NCI-H524 (cell line): Measurements from ENCODE around the gene CAPN14.

Experiments
- DNase-seq, 2 experiments: peaks; one replicate each; lab custom pipeline; 2025; lab: John Stamatoyannopoulos, UW

The CAPN14 gene, protein sequence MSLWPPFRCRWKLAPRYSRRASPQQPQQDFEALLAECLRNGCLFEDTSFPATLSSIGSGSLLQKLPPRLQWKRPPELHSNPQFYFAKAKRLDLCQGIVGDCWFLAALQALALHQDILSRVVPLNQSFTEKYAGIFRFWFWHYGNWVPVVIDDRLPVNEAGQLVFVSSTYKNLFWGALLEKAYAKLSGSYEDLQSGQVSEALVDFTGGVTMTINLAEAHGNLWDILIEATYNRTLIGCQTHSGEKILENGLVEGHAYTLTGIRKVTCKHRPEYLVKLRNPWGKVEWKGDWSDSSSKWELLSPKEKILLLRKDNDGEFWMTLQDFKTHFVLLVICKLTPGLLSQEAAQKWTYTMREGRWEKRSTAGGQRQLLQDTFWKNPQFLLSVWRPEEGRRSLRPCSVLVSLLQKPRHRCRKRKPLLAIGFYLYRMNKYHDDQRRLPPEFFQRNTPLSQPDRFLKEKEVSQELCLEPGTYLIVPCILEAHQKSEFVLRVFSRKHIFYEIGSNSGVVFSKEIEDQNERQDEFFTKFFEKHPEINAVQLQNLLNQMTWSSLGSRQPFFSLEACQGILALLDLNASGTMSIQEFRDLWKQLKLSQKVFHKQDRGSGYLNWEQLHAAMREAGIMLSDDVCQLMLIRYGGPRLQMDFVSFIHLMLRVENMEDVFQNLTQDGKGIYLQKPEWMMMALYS

DNA sequence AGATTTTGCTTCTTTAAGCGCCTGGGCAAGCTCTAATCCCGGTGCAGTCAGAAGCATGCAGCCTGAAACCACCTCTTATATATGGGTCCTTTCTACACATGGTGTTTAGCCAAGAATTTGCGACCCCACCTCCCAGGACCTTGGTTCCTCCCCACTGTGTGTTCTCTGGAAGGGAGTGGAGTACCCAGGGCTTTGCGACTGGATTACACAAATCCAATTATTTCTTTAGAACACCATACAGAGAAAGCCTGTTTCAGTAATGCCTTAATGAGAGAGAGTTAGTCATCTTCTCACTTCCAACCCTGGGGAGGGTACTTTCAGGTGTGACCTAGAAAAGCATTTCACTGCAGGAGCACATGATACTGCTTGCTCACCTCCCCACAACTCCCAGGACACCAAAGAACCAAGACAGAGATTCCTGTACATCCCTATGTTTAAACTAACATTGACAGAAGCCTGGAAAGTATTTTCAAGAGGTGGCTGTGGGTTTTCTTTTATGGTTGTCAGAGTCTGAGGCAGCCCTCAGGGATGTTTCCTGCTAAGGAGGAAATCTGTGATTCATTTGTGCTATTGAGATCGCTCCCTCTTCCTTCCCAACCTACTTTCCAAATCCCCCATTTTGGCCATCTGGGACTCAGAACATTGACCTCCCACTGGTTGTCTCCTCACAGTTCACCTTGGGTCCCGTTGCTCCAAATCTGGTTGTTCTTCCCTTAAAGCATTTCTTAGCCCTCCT, at the start of gene CAPN14:
CAPN14 (minus strand) TSS at position 51 of the 736 bp plus-strand sequence. CDS start 12,068 bp downstream, outside the sequence.
- no peak for DNase-seq

DNA sequence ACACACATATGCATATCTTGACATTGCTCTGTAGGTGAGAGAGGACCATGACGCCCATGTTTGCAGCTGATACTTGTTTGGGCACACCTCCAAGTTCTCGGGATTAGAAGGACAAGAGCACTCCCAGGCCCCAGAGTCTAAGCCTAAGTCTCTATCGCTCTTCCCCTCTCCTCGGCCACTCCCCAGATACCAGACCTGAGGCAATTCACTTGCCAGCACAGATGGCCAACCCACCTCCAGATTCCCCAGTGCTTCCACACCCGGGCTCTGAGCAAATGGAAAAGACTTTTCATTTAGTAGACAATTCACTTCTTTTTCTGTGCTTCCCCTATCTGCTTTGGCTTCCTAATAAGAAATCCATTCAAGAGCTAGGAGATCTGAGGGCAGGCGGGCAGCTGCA, 49.5 kb upstream of the CAPN14 start:
- DNase-seq, result peak; percentile 93 to 95

DNA sequence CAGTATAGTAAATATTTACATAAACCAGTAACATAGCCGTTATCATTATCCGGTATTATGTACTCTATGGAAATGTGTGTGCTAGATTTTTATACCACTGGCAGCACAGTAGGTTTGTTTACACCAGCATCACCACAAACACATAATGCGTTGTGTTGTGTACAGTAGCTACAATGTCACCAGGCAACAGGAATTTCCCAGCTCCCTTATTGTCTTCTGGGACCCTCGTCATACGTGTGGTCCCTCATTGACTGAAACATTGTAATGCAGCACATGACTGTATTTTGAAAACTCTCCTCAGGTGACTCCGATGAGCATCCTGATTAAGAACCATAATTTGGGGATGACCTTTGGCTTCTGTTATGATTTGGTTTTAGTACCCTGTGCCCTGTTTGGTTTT, 47.9 kb upstream of the CAPN14 start:
- no peak for DNase-seq

DNA sequence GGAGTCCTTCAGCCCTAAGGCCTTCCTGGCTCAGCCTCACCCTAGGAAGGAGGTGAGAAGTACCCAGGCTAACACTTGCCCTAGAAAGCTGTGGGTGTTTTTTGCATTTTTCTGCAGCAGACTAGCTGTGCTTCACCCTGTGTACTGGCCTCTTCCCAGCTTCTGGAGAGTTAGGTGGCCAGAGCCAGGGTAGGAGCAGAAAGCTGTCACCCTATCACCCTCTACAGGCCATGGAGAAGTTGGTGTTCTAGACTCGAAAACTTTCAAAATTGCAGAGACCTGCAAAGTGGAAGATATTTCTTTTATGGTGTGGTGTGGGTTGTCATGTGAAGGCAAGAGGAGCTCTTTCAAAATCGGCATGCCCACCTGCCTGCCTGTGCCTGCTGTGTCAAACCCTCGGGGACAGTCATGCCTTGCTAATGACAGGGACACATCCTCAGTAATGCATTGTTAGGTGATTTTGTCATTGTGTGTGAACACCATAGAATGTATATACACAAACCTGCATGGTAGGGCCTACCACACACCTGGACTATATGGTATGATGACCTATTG, 46.4 kb upstream of the CAPN14 start:
- DNase-seq, result no peak

DNA sequence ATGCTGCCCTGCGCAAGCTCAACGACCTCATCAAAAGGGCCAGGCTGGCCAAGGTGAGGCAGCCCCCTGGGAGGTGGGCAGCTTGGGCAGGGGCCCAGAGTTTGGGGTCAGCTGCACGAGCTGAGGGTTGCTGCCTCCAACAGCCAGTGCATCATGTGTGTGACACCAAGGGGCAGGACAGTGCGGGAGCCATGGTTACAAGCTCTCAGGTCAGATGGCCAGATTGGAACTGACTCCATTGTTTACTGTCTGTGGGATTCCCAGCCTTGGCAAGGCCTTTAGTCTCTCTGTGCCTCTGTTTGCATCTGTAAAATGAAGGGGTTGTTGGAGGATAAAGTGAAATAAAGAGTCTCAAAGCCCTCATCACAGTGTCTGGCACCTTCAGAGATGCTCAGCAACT, 43.6 kb upstream of the CAPN14 start:
- no peak for DNase-seq

DNA sequence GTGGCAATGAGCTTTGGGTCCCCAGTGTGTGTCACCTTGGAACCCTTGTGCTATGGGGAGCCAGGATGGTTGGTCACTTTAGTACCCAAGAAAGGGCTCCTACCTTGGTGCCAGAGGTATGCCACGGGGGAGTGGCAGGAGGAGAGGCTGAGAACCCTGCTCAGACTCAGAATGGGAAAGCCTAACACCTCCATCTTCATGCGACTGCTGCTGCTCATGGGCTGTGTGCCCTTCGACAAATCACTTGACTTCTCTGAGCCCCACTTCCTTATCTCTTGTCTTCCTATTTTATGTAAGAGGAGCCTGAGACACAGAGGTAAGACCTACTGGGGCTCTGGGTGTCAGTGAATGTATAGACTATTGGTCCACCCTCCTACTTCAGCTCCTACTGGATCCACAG, 41.8 kb upstream of the CAPN14 start:
- no peak for DNase-seq

DNA sequence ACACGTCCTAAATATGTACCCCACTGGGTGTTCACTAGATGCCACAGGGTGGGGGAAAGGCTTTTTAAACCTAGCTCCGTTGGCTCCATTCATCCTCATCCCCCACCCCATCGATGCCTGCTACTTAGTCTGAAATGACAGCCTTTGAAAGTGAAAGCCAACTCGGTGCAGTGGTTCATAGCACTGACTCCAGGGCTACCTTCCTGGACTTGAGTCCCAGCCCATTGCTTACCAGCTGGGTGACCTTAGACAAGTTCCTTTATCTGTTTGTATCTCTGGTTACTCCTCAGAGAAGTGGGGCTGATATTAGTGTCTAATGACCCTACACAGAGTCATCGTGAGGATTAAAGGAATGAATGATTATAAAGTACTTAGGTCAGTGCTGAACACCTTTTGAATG, 41.0 kb upstream of the CAPN14 start:
- DNase-seq, result no peak

DNA sequence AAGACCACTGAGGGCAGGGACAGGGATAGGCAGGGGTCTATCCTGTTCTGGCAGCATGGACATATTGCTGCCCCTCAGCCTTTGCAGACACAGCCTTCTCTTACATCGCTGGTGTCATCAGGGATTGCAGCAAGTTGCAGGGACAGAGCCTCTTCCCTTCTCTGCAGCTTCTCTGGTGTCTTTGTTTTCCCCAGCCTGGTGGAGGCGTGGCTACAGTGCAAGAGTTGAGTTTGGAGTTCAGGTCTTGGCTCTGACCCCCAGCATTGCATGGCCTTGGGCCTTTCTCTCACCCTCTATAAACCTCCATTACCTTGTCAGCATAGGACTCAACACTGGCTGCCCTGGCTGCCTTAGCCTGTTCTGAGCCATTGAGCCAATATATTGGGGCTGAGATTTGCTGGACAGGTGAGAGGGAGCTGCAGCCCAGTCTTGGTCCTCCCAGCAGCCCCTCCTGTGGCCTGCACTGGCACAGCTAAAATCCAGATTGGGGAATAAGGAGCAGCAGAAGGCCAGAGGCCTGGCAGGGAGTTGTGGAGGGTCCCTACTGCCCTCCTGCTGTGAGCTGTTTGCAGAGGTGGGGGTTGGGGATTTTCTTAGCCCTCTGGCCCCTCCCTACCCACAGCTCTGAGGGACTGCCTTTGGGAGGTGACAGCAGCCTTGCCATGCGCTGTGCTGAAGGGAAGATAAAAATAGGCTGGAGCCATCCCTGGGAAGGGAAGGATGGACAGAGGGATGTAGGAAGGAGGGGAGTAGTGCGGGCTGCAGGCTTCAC, 39.5 kb upstream of the CAPN14 start:
- DNase-seq, result peak in 1 of 2 experiments; percentile 38

DNA sequence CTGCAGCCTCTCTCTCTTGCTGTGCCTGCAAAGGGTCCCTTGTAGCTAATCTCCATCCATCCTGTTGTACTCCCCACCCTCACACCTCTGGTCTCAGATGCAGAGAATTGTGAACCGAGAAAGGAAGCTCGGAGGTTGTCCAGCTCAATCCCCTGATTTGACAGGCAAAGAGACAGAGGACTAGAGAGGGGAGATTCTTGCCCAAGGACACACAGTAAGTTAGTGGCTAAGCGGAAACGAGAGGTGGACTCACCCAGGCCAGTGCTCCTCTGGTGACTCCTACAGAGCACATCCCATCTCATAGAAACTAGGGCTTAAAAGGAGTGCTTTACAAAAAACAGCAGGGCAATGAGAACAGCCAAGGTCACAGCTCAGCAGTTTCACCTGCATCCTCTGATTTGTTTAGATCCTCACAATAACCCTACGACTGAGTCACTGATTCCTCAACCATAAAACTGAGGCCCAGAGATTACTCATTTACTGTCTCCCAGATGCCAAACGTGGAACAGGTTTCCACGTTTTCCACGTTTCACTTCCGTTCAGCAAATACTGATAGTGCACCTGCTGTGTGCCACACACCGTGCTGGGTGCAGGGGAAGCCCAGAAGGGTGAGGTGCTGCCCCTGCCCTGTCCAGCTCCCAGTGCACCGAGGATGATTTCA, 38.7 kb upstream of the CAPN14 start:
- no peak for DNase-seq

DNA sequence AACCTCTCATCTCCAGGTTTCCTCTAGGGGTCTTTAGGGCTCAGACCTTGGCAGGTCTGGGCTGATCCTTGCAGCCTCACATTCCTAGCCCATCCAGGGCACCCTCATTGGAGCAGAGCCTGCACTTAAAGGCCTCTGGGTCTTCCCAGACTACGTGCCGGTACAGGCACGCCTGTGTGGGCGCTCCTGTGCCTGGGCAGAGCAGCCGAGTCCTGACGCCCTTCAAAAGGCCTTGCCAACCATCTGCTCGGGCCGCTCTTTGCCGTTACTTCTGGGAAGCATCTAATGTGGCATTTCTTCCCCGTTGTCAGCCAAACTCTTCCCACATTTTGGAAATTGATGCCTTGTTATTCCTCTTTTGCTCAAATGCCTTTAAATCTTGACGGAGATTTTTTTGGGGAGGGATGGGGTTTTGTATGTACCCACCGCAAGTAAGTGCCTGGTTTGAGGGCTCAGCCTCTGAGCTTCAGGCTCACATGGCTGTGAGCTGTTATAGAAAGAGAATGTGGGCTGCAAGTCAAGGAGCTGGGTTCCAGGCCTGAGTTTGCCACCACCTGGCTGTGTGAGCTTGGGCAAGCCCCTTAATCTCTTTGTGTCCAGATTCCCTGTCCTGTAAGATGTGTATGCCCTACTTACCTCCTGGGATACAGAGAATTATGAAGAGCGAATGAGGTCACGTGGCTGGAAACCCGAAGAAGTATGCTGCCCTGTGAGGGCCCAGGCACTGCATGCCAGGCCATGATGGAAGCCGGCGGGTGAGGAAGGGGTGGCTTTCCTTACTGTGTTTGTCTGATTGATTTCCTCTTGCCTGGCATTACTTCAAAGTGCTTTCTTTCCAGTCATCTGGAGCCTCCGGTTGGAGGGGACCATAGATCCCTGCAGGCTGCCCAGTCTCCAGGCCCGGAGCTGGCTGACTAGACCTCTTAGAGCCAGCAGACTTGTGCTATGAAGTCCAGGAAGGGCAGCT, 37.2 kb upstream of the CAPN14 start:
- DNase-seq, result no peak

DNA sequence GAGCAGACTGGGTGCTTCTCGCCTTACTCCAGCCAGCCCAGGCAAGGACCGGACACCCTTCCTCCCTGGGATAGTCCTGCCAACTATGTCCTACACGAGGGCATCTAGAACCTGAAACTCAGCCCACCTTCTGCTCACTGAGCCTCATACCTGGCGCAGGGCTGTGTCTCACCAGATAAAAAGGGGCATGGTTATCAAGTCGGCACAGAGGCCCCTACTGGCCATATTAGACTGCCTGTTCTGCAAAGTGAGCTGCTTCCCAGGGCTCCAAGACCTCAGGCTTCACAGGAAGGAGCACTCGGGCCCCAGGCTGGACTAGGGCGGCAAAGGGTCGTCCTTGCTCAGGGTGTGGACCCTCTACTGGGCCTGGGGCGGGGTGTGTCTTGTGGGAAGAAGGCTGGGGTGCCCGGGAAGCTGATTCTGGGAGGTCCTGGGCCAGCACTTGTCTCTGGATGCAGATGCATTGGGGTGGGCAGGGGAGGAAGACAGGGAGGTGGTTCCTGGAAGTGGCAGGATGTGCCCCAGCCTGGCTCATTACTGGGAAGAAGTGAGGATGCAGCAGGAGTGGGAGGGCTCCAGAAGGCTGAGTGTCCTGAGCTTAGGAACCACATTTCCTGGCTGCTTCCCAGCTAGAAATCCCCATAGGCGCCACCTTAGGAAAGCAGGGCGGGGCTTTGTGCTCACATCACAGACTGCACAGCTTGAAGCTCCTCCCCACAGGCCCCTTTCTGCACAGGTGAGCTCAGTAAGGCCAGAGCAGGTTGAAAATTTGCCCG, 36.2 kb upstream of the CAPN14 start:
- no peak for DNase-seq

DNA sequence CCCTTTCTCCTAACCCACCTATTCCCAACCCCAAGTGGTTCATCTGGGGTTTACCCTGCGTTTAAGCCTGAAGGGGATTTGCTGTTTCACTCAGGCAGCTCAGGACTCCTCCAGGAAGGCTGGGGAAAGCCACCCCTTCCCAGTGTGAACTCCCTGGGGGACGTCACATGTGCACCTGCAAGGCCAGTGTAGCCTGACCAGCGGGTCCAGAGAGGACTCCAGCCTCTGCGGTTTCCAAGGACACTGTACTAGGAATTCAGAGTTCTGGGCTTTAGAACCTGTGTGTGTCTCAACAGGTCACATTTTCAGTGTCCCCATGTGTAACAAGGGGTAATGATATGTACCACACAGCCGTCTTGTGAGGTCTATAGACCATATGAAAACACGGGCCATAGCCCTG, 34.5 kb upstream of the CAPN14 start:
- no peak for DNase-seq

DNA sequence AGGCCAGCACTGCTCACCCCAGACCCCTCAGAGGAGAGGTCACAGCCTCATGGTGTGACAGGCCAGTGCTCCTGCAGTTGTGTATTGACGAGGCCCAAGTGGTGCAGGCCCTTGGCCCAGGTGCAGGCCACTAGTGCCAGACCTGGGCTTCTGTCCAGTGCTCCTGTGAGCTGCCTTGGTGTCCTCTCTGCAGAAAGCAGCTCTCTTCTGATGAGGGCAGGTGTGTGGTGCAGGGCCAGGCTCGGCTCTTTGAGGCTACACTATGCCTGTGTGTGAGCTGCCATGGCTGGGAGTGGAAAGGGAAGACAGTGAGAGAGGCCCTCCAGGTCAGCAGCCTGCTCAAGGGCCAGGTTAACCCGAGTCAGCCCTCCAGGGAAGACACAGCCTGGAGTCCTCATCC, 33.7 kb upstream of the CAPN14 start:
- DNase-seq, result no peak

DNA sequence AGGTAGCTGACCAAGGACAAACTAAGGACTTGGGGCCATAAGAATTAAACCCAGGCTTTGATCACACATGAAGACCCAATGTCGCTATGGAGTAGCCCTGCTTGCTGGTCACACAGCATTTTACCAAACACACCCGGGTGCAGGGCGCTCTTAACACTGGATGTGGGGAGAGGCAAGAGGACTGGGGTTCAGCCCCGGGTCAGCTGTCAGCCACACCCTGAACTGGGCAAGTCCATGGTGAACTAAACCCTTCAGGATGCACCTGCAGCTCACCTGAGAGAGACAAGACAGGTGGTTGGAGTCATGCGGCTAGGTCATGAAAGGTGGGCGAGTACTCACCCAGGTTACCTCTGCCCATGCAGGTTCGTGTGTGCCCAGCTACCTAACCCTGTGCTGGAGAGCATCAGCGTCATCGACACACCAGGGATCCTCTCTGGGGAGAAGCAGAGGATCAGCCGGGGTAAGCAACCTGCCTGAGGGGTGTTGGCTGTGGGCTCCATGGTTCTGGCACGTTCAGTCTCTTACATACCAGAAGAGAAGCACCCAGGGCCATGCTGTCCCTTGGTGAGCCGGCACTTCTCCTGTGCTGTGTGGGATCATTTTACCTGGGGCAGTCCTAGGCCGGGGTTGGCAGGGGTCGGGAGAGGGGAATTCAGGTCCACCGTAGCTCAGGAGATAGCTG, 31.8 kb upstream of the CAPN14 start:
- no peak for DNase-seq

DNA sequence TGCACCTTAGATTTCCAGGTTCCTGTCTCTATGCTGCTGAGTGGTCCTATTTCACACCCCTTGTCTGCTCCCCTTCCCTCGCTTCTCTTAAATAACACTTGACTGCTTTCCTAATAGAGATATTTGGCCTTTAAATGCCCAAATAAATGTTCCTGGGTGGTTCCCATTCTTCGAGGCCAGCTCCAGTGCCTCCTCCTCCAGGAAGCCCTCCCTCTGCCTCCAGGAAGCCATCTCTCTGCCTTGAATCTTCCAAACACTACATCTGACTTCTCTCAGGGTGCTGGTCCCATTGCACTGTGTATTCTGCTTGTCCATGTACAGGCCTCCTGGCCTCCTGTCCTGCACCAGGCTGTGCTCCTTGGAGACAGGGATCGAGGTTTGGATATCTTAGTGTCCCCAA, 30.8 kb upstream of the CAPN14 start:
- no peak for DNase-seq

DNA sequence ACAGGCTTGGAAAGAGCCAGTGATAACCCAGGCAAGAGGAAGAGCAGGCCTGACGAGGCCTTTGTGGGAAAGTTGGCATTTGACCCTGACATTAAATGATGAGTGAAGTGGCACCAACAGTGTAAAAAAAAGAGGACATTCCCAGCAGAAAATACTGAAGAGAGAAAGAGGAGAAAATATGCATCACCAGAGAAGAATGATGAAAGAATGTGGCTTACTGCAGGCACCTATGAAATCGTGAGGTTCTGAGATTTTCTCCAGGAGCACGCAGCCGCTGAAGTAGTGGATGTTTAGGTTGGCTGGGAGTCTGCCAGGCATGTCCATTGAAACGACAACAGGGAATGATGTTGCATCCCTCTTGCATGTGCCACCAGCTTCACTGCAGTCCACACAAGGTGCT, 30.4 kb upstream of the CAPN14 start:
- no peak for DNase-seq

DNA sequence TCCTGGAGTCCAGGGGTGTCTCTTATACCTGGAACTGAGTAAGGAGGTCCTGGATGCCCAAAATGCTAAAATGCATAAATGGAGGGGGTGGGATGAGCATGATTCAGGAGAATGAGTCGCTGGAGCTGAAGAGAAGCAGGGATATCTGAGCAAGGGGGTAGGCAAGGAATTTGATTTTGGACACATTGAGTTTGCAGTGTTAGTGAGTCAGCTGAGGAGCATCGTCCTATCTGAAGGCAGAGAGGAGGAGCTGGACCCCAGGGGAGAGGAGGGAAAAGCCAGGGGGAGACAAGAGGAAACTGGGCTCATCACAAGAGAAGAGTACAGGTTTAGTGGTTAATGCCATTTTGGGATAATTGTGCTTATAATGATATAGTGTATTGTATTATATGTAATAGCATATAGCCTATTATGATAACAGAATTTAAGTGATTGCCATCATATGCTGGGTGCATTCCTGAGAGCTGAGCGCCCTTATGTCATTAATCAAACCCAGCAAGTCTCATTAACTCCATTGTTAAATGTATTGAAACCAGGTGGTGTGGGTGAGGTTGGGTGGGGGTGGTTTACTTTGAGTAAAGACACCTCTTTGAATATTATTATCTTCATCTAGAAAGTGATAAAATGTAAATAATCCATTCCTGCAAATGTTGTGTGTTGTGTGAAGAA, 29.0 kb upstream of the CAPN14 start:
- peak in 1 of 2 experiments; percentile 8 for DNase-seq

DNA sequence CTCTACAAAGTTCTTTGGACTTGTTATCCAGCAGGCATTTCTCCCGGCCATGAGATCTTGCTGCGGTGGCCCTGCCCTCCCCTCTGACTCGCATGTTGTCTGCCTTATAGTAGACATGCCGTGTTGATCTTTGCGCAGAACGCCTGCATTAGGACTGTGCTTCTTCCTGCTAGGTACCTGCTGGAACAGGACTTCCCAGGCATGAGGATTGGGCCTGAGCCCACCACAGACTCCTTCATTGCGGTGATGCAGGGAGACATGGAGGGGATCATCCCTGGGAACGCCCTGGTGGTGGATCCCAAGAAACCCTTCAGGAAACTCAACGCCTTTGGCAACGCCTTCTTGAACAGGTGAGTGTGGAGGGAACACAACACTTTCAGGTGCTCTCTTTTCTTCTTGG, 26.8 kb upstream of the CAPN14 start:
- no peak for DNase-seq
